ENCODE data around the gene KIF26A.

GRCh38 chr14:104108570-104109541 lies 29.5 kb upstream of the KIF26A start:
- TF ChIP-seq CTCF (conservative IDR thresholded peaks at IDR 0.05; ENCODE audit: low read depth in 2 of 2) (no peak), EZH2 (IDR thresholded peaks at IDR 0.05; ENCODE audit: low read depth, unreplicated experiment) (no peak), CREB1 (CRISPR knock-in tag; IDR thresholded peaks at IDR 0.05; ENCODE audit: low read depth) (no peak), JUNB (IDR thresholded peaks at IDR 0.05; ENCODE audit: unreplicated experiment) (no peak), POLR2AphosphoS5 (IDR thresholded peaks at IDR 0.05; ENCODE audit: low read depth) (no peak), NANOG (IDR thresholded peaks at IDR 0.05; ENCODE audit: borderline replicate concordance) (no peak), EZH2phosphoT487 (IDR thresholded peaks at IDR 0.05; ENCODE audit: unreplicated experiment) (no peak), REST (IDR thresholded peaks at IDR 0.05; ENCODE audit: unreplicated experiment) (no peak), STAT1 (IDR thresholded peaks at IDR 0.05; ENCODE audit: unreplicated experiment) (no peak), ZNF331 (CRISPR knock-in tag; IDR thresholded peaks at IDR 0.05; ENCODE audit: low read depth) (no peak)
